ENCODE data around the gene HHIPL2. TPM values are rescaled to one million over a fixed set of nuclear protein-coding genes. Genes with fewer than 3 reads are reported as not detected.

The HHIPL2 gene
- total and polyA plus RNA-seq, 3 donors from 2014 or later: 5.9 to 16.2 (median 6.0) TPM

DNA sequence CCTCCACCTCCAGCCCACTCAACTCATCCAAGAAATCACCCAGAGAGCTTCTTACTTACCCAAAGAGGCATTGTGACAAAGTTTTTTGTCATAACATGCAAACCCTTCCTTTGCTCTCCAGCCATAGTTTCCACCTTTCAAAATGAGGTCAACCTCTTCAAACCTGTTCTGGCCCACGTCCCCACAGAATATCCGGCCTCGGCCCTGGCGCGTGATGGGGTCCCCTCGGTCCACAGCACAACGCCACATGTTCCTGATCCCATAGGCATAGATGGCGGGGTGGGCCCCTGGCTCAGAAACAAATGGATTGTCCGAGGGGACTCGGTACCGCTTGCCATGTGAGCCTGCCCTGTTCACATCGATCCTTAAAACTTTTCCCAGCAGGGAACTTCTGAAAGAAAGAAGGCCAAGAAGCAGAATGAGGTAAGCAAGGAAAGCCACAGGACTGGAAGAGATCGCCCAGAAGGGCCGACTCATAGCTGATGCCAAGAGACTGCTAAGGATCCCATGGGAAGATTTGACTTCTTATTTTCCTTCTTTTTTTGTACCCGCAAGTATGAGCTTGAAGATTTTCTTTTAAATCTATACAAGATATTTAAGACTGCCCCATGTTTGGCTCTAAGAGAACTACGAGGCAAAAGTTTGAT, 7.8 kb downstream of the HHIPL2 start:
- Histone ChIP-seq H3K27ac (no peak overlapping the region), H3K9me3 (no peaks in the 10 kb centered on the region), H3K4me3 (no peak overlapping the region), H3K27me3 (no peaks in the 10 kb centered on the region), H3K4me1 (no peaks in the 10 kb centered on the region), H3K36me3 (ENCODE audit: low read depth, missing control alignments) (no peaks in the 10 kb centered on the region)
- TF ChIP-seq POLR2A (IDR thresholded peaks at IDR 0.05): no peak
- TF ChIP-seq, protein P1, sequence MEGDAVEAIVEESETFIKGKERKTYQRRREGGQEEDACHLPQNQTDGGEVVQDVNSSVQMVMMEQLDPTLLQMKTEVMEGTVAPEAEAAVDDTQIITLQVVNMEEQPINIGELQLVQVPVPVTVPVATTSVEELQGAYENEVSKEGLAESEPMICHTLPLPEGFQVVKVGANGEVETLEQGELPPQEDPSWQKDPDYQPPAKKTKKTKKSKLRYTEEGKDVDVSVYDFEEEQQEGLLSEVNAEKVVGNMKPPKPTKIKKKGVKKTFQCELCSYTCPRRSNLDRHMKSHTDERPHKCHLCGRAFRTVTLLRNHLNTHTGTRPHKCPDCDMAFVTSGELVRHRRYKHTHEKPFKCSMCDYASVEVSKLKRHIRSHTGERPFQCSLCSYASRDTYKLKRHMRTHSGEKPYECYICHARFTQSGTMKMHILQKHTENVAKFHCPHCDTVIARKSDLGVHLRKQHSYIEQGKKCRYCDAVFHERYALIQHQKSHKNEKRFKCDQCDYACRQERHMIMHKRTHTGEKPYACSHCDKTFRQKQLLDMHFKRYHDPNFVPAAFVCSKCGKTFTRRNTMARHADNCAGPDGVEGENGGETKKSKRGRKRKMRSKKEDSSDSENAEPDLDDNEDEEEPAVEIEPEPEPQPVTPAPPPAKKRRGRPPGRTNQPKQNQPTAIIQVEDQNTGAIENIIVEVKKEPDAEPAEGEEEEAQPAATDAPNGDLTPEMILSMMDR (IDR thresholded peaks at IDR 0.05): no peak
- intact Hi-C loops (cut with DNase I; ENCODE audit: low total_unique reads): no loop called here
- WGBS, 2 donors: 71 to 84% methylated on average over 16 of the region's 16 CpGs
- no peak for DNase-seq

DNA sequence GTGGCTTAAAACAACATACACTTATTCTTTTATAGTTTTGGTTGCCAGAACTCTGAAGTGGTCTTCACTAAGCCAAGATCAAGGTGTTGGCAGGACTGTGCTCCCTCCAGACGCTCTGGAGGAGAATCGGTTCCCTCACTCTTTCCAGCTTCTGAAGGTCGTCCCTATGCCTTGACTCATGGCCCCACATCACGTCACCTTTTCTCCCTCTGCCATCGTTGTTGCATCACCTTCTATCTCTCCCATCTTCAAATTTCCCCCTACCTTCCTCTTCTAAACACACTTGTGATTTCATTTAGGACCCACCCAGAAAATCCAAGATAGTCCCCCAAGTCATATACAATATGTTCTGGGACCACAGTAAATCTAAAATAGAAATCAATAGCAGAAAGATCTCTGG, 12.4 kb downstream of the HHIPL2 start:
- no peak overlapping the region for H3K27ac ChIP-seq
- no peaks in the 10 kb centered on the region for H3K9me3 ChIP-seq
- H3K36me3 ChIP-seq (ENCODE audit: low read depth, missing control alignments): no peaks in the 10 kb centered on the region
- intact Hi-C loops (cut with DNase I; ENCODE audit: low total_unique reads): no loop called here
- no peak for DNase-seq
- H3K4me1 ChIP-seq: no peaks in the 10 kb centered on the region
- no peaks in the 10 kb centered on the region for H3K27me3 ChIP-seq
- H3K4me3 ChIP-seq: no peak overlapping the region
- TF ChIP-seq, protein P1 (IDR thresholded peaks at IDR 0.05): no peak
- TF ChIP-seq POLR2A (IDR thresholded peaks at IDR 0.05): no peak
- 83 to 89% methylated on average over 5 of the region's 5 CpGs for WGBS, 2 donors

DNA sequence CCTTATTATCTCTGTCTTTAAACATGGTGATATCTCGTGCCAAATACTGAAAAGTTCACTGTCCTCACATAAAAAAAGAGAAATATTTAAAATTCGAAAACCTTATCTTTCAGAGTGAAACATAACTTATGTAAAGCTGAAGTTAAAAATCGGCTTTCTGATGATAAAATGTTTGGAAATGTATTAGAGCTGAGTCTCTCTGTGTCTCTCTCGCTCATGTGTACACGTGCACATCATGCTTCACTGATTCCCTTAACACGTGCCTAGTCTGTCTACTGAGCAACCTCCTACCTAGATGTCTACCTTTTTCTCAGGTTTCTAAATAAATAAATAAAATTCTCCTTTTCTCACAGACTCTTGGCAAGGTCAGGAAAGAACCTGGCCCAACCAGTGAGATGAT, 17.1 kb downstream of the HHIPL2 start:
- TF ChIP-seq POLR2A (IDR thresholded peaks at IDR 0.05): no peak
- TF ChIP-seq, protein P1 (IDR thresholded peaks at IDR 0.05): no peak
- WGBS, 2 donors: 78 to 90% methylated on average over 6 of the region's 6 CpGs

DNA sequence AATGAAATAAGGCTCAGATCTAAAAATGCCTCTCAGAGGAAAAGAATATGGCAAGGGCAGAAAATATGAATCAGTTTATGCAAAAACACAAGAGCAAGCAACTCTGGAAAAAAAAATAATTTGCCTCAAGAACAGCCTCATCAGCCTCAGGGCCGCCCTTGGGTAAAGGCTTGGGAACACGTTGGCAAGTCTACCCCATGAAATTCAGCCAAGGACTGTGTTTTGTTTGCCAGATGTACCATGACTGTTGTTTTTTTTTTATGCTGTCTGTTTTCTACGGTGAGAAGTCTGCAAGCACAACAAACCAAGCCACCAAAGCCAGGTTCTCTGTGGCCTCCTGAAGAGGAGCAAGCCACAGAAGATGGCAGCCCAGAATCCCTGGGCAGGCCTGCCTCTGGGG, 18.0 kb downstream of the HHIPL2 start:
- no peaks in the 10 kb centered on the region for H3K27me3 ChIP-seq
- H3K9me3 ChIP-seq: no peaks in the 10 kb centered on the region
- TF ChIP-seq POLR2A (IDR thresholded peaks at IDR 0.05): no peak
- TF ChIP-seq, protein P1 (IDR thresholded peaks at IDR 0.05): no peak
- 34 to 61% methylated on average over 3 of the region's 3 CpGs for WGBS, 2 donors
- no peaks in the 10 kb centered on the region for H3K4me1 ChIP-seq
- no peak overlapping the region for H3K4me3 ChIP-seq
- DNase-seq: no peak
- no peaks in the 10 kb centered on the region for H3K36me3 ChIP-seq (ENCODE audit: low read depth, missing control alignments)
- intact Hi-C loops (cut with DNase I; ENCODE audit: low total_unique reads): no loop called here
- no peak overlapping the region for H3K27ac ChIP-seq

More for the DNA sequence above, 17.1 kb downstream of the HHIPL2 start:
- H3K4me1 ChIP-seq: no peaks in the 10 kb centered on the region
- H3K9me3 ChIP-seq: no peaks in the 10 kb centered on the region
- H3K36me3 ChIP-seq (ENCODE audit: low read depth, missing control alignments): no peaks in the 10 kb centered on the region
- intact Hi-C loops (cut with DNase I; ENCODE audit: low total_unique reads): no loop called here
- H3K4me3 ChIP-seq: no peak overlapping the region
- H3K27me3 ChIP-seq: no peaks in the 10 kb centered on the region
- H3K27ac ChIP-seq: no peak overlapping the region
- DNase-seq: no peak

DNA sequence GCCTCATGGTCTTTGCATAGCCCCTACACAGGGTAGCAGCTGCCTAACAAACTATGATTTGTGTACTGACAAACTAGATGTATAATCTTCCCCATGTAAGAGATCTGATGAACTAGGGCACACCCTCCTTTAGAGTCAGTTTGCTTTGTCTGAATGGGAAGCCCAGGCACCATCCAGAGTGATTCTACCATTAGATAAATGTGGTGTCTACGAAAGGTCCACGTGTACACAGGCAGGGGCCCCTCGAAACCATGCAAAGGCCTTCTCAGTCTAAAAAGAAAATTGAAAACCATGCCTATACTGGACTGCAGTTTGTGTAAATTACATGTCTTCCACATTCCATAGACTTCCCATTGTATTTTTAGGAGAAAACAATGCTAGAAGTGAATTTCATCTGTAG, 18.7 kb downstream of the HHIPL2 start:
- H3K36me3 ChIP-seq (ENCODE audit: low read depth, missing control alignments): no peaks in the 10 kb centered on the region
- no peak for TF ChIP-seq POLR2A (IDR thresholded peaks at IDR 0.05)
- TF ChIP-seq, protein P1 (IDR thresholded peaks at IDR 0.05): no peak
- intact Hi-C loops (cut with DNase I; ENCODE audit: low total_unique reads): no loop called here
- WGBS, 2 donors: 85 to 87% methylated on average over 3 of the region's 3 CpGs
- no peaks in the 10 kb centered on the region for H3K27me3 ChIP-seq
- H3K4me3 ChIP-seq: no peak overlapping the region
- H3K9me3 ChIP-seq: no peaks in the 10 kb centered on the region
- no peak overlapping the region for H3K27ac ChIP-seq
- H3K4me1 ChIP-seq: no peaks in the 10 kb centered on the region
- no peak for DNase-seq
